ENCODE data around the gene CAPZA1. TPM values are rescaled to one million over a fixed set of nuclear protein-coding genes. Genes with fewer than 3 reads are reported as not detected.

CAPZA1 gene
- total RNA-seq, 4 donors from 2014 or later = 65.7 to 93.7 (median 84.1) TPM

- Histone ChIP-seq H3K9me3 (no peaks in the 10 kb centered on the region), H3K27me3 (no peaks in the 10 kb centered on the region), H3K27ac (no peak overlapping the region), H3K4me3 (no peak overlapping the region), H3K36me3 (peaks cover 0 to 9% of the 10 kb centered on the region in 2 donors), H3K4me1 (peaks cover 2 to 99% (median 14%) of the 10 kb centered on the region in 3 donors)
- ATAC-seq = no peak
- TF ChIP-seq POLR2AphosphoS5 (IDR thresholded peaks at IDR 0.05) = no peak
- no peak for TF ChIP-seq CTCF (IDR thresholded peaks at IDR 0.05)
- no peak for TF ChIP-seq EP300 (IDR thresholded peaks at IDR 0.05)
- no peak for TF ChIP-seq POLR2A (IDR thresholded peaks at IDR 0.05)
- 87 to 94% methylated on average over 5 of the region's 5 CpGs for WGBS, 2 donors (ENCODE audit: low coverage in 1 of 2)
Observed at GRCh38 chr1:112626193-112626592, 6.6 kb downstream of the CAPZA1 start.

- H3K4me1 ChIP-seq = peaks cover 2 to 98% (median 11%) of the 10 kb centered on the region in 3 donors
- no peak for ATAC-seq
Observed at GRCh38 chr1:112626887-112627286, 7.3 kb downstream of the CAPZA1 start.

GRCh38 chr1:112628516-112628915, 8.9 kb downstream of the CAPZA1 start:
- ATAC-seq = no peak
- no peaks in the 10 kb centered on the region for H3K27me3 ChIP-seq
- H3K27ac ChIP-seq = no peak overlapping the region
- TF ChIP-seq EP300 (IDR thresholded peaks at IDR 0.05) (no peak), POLR2A (IDR thresholded peaks at IDR 0.05) (no peak), CTCF (IDR thresholded peaks at IDR 0.05) (no peak), POLR2AphosphoS5 (IDR thresholded peaks at IDR 0.05) (no peak)
- H3K4me1 ChIP-seq = peaks cover 0 to 90% (median 9%) of the 10 kb centered on the region in 3 donors
- peaks cover 0 to 9% of the 10 kb centered on the region in 2 donors for H3K36me3 ChIP-seq
- H3K9me3 ChIP-seq = no peaks in the 10 kb centered on the region
- WGBS, 2 donors (ENCODE audit: low coverage in 1 of 2) = 85 to 91% methylated on average over 2 of the region's 2 CpGs
- H3K4me3 ChIP-seq = no peak overlapping the region

More at GRCh38 chr1:112626887-112627286, 7.3 kb downstream of the CAPZA1 start:
- peaks cover 0 to 9% of the 10 kb centered on the region in 2 donors for H3K36me3 ChIP-seq
- H3K4me3 ChIP-seq = no peak overlapping the region
- H3K9me3 ChIP-seq = no peaks in the 10 kb centered on the region
- H3K27ac ChIP-seq = no peak overlapping the region
- TF ChIP-seq POLR2AphosphoS5 (IDR thresholded peaks at IDR 0.05) (no peak), CTCF (IDR thresholded peaks at IDR 0.05) (no peak), EP300 (IDR thresholded peaks at IDR 0.05) (no peak), POLR2A (IDR thresholded peaks at IDR 0.05) (no peak)
- H3K27me3 ChIP-seq = no peaks in the 10 kb centered on the region

- ATAC-seq = no peak
- Histone ChIP-seq H3K4me1 (peaks cover 0 to 82% (median 9%) of the 10 kb centered on the region in 3 donors), H3K36me3 (peaks cover 0 to 9% of the 10 kb centered on the region in 2 donors), H3K27me3 (no peaks in the 10 kb centered on the region), H3K27ac (no peak overlapping the region), H3K4me3 (no peak overlapping the region), H3K9me3 (no peaks in the 10 kb centered on the region)
- no peak for TF ChIP-seq POLR2A (IDR thresholded peaks at IDR 0.05)
- no peak for TF ChIP-seq CTCF (IDR thresholded peaks at IDR 0.05)
- no peak for TF ChIP-seq EP300 (IDR thresholded peaks at IDR 0.05)
- TF ChIP-seq POLR2AphosphoS5 (IDR thresholded peaks at IDR 0.05) = no peak
Observed at GRCh38 chr1:112629256-112629655, 9.6 kb downstream of the CAPZA1 start.

GRCh38 chr1:112633628-112634027, 14.0 kb downstream of the CAPZA1 start:
- H3K9me3 ChIP-seq = no peaks in the 10 kb centered on the region
- H3K4me1 ChIP-seq = peaks cover 0 to 78% (median 7%) of the 10 kb centered on the region in 3 donors
- H3K27ac ChIP-seq = no peak overlapping the region
- no peak for ATAC-seq
- no peak overlapping the region for H3K4me3 ChIP-seq
- no peaks in the 10 kb centered on the region for H3K27me3 ChIP-seq
- TF ChIP-seq EP300 (IDR thresholded peaks at IDR 0.05) (no peak), POLR2A (IDR thresholded peaks at IDR 0.05) (no peak), CTCF (IDR thresholded peaks at IDR 0.05) (no peak), POLR2AphosphoS5 (IDR thresholded peaks at IDR 0.05) (no peak)
- peaks cover 0 to 9% of the 10 kb centered on the region in 2 donors for H3K36me3 ChIP-seq
- 92 to 100% methylated on average over 2 of the region's 2 CpGs for WGBS, 2 donors (ENCODE audit: low coverage in 1 of 2)

Data from gastroesophageal sphincter (tissue), 4 donors.